Parathyroid adenoma (tissue), 2 donors: ENCODE measurements around the gene ADGRD2.

Experiments used
- H2AFZ ChIP-seq: fragments of 300-600 bp; sonication (generic); one replicate; pipeline ENCODE4 v1.7.0; 2017; ENCODE audit warnings: antibody characterized with exemption, mild to moderate bottlenecking
- H3K27ac ChIP-seq: fragments of 300-600 bp; sonication (generic); one replicate; pipeline ENCODE4 v1.7.0; 2017
- H3K27me3 ChIP-seq: fragments of 300-600 bp; sonication (generic); one replicate; pipeline ENCODE4 v1.7.0; 2017; ENCODE audit warnings: low read length; ENCODE audit not compliant: control insufficient read depth, insufficient read depth
- H3K36me3 ChIP-seq: fragments of 300-600 bp; sonication (generic); one replicate; pipeline ENCODE4 v1.7.0; 2017; ENCODE audit warnings: low read length; ENCODE audit not compliant: control insufficient read depth, insufficient read depth
- H3K4me1 ChIP-seq: fragments of 300-600 bp; sonication (generic); one replicate; pipeline ENCODE4 v1.7.0; 2017; ENCODE audit warnings: control low read depth
- H3K4me2 ChIP-seq: fragments of 300-600 bp; sonication (generic); one replicate; pipeline ENCODE4 v1.7.0; 2017; ENCODE audit warnings: low read length
- H3K4me3 ChIP-seq: fragments of 300-600 bp; sonication (generic); one replicate; pipeline ENCODE4 v1.7.0; 2017; ENCODE audit warnings: low read depth, low read length
- H3K79me2 ChIP-seq: fragments of 300-600 bp; sonication (generic); one replicate; pipeline ENCODE4 v1.7.0; 2017; ENCODE audit warnings: control low read depth
- H3K9ac ChIP-seq: fragments of 300-600 bp; sonication (generic); one replicate; pipeline ENCODE4 v1.7.0; 2017; ENCODE audit warnings: mild to moderate bottlenecking
- H3K9me3 ChIP-seq: fragments of 300-600 bp; sonication (generic); one replicate; pipeline ENCODE4 v1.7.0; 2017; ENCODE audit warnings: low read length; ENCODE audit not compliant: control insufficient read depth
- TF ChIP-seq, protein P1 (sequence below): fragments of 300-600 bp; sonication (generic); IDR thresholded peaks from one replicate; pipeline ENCODE4 v1.7.0; 2017; ENCODE audit warnings: antibody characterized with exemption, mild to moderate bottlenecking
- donor health status: primary hyperparathyroidism.

Gene ADGRD2

GRCh38 chr9:124443625-124444024 is 6.6 kb upstream of the ADGRD2 start:
- TF ChIP-seq, protein P1, sequence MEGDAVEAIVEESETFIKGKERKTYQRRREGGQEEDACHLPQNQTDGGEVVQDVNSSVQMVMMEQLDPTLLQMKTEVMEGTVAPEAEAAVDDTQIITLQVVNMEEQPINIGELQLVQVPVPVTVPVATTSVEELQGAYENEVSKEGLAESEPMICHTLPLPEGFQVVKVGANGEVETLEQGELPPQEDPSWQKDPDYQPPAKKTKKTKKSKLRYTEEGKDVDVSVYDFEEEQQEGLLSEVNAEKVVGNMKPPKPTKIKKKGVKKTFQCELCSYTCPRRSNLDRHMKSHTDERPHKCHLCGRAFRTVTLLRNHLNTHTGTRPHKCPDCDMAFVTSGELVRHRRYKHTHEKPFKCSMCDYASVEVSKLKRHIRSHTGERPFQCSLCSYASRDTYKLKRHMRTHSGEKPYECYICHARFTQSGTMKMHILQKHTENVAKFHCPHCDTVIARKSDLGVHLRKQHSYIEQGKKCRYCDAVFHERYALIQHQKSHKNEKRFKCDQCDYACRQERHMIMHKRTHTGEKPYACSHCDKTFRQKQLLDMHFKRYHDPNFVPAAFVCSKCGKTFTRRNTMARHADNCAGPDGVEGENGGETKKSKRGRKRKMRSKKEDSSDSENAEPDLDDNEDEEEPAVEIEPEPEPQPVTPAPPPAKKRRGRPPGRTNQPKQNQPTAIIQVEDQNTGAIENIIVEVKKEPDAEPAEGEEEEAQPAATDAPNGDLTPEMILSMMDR: no peak
- H3K27ac ChIP-seq: no peak overlapping the region
- no peaks in the 10 kb centered on the region for H3K36me3 ChIP-seq
- no peak overlapping the region for H3K9ac ChIP-seq
- no peaks in the 10 kb centered on the region for H3K4me1 ChIP-seq
- H2AFZ ChIP-seq: no peak overlapping the region
- H3K4me3 ChIP-seq: no peak overlapping the region
- H3K9me3 ChIP-seq: no peaks in the 10 kb centered on the region
- H3K27me3 ChIP-seq: no peaks in the 10 kb centered on the region
- H3K4me2 ChIP-seq: no peak overlapping the region
- H3K79me2 ChIP-seq: no peaks in the 10 kb centered on the region

GRCh38 chr9:124444166-124444565 is 6.1 kb upstream of the ADGRD2 start:
- H3K27ac ChIP-seq: no peak overlapping the region
- TF ChIP-seq, protein P1: no peak
- no peaks in the 10 kb centered on the region for H3K36me3 ChIP-seq
- no peaks in the 10 kb centered on the region for H3K79me2 ChIP-seq
- no peaks in the 10 kb centered on the region for H3K4me1 ChIP-seq
- H3K9me3 ChIP-seq: no peaks in the 10 kb centered on the region
- no peaks in the 10 kb centered on the region for H3K27me3 ChIP-seq
- no peak overlapping the region for H3K4me2 ChIP-seq
- no peak overlapping the region for H2AFZ ChIP-seq
- no peak overlapping the region for H3K4me3 ChIP-seq
- H3K9ac ChIP-seq: no peak overlapping the region

GRCh38 chr9:124447297-124447661 is 3.0 kb upstream of the ADGRD2 start:
- H3K27ac ChIP-seq: no peak overlapping the region
- H3K4me1 ChIP-seq: no peaks in the 10 kb centered on the region
- no peaks in the 10 kb centered on the region for H3K79me2 ChIP-seq
- no peaks in the 10 kb centered on the region for H3K27me3 ChIP-seq
- H3K9me3 ChIP-seq: no peaks in the 10 kb centered on the region
- H3K4me2 ChIP-seq: no peak overlapping the region
- no peak overlapping the region for H2AFZ ChIP-seq
- H3K4me3 ChIP-seq: no peak overlapping the region
- no peak overlapping the region for H3K9ac ChIP-seq
- TF ChIP-seq, protein P1: no peak
- H3K36me3 ChIP-seq: no peaks in the 10 kb centered on the region

GRCh38 chr9:124448019-124448418 is 2.2 kb upstream of the ADGRD2 start:
- Histone ChIP-seq H3K36me3 (no peaks in the 10 kb centered on the region), H3K4me3 (no peak overlapping the region), H2AFZ (no peak overlapping the region), H3K4me1 (no peaks in the 10 kb centered on the region), H3K27ac (no peak overlapping the region), H3K4me2 (no peak overlapping the region), H3K27me3 (no peaks in the 10 kb centered on the region), H3K79me2 (no peaks in the 10 kb centered on the region), H3K9me3 (no peaks in the 10 kb centered on the region), H3K9ac (no peak overlapping the region)
- TF ChIP-seq, protein P1: no peak

- no peak overlapping the region for H3K4me3 ChIP-seq
- TF ChIP-seq, protein P1: no peak
- H3K4me2 ChIP-seq: no peak overlapping the region
- H3K4me1 ChIP-seq: no peaks in the 10 kb centered on the region
- H3K79me2 ChIP-seq: no peaks in the 10 kb centered on the region
- no peak overlapping the region for H2AFZ ChIP-seq
- no peak overlapping the region for H3K27ac ChIP-seq
- no peaks in the 10 kb centered on the region for H3K27me3 ChIP-seq
- no peak overlapping the region for H3K9ac ChIP-seq
- H3K9me3 ChIP-seq: no peaks in the 10 kb centered on the region
- no peaks in the 10 kb centered on the region for H3K36me3 ChIP-seq
These were observed 685 bp upstream of the ADGRD2 start for GRCh38 chr9:124449381-124450151.
